ENCODE measurements around the gene CUL5. TPM values are rescaled to one million over a fixed set of nuclear protein-coding genes. Genes with fewer than 3 reads are reported as not detected.
"Not testable (repeated sequence)": the region's sequence is repeated elsewhere in the genome, so short reads cannot be mapped to it uniquely, and the experiment has no call there.

The CUL5 gene
- polyA plus RNA-seq, 5 donors = 26.7 to 49.1 (median 44.2) TPM

- DNase-seq = no peak
These were observed 92.5 kb downstream of the CUL5 start for GRCh38 chr11:108101090-108101775.

GRCh38 chr11:108111126-108111525, 102.4 kb downstream of the CUL5 start:
- no peak for DNase-seq

- DNase-seq = no peak
These were observed 103.4 kb downstream of the CUL5 start for GRCh38 chr11:108112057-108112456.

- peak; percentile 83 to 88 for DNase-seq
These were observed 106.9 kb downstream of the CUL5 start for GRCh38 chr11:108115500-108116140.

- peak in 1 of 2 donors; percentile 13 for DNase-seq
These were observed 109.2 kb downstream of the CUL5 start for GRCh38 chr11:108117746-108118371.

GRCh38 chr11:108120936-108121273, 112.2 kb downstream of the CUL5 start:
- DNase-seq = not testable (repeated sequence)

- peak; percentile 90 to 91 for DNase-seq
These were observed 112.8 kb downstream of the CUL5 start, which contains the start of gene ACAT1 for GRCh38 chr11:108121274-108122155. Gene ACAT1, plus strand, starts transcription at chr11:108121567. Its CDS starts 40 bp downstream, at chr11:108121607.

GRCh38 chr11:108122166-108122628, 113.5 kb downstream of the CUL5 start:
- peak in 1 of 2 donors; percentile 5 for DNase-seq

- DNase-seq = no peak
These were observed 116.4 kb downstream of the CUL5 start for GRCh38 chr11:108125096-108125495.

- no peak for DNase-seq
These were observed 120.1 kb downstream of the CUL5 start for GRCh38 chr11:108128772-108129171.

- no peak for DNase-seq
These were observed 123.3 kb downstream of the CUL5 start for GRCh38 chr11:108131993-108132392.

GRCh38 chr11:108132993-108133538, 124.4 kb downstream of the CUL5 start:
- DNase-seq = not testable (repeated sequence)

GRCh38 chr11:108135845-108136544, 127.3 kb downstream of the CUL5 start:
- no peak for DNase-seq

GRCh38 chr11:108137212-108137611, 128.5 kb downstream of the CUL5 start:
- no peak for DNase-seq

- no peak for DNase-seq
These were observed 133.6 kb downstream of the CUL5 start for GRCh38 chr11:108142304-108142703.

GRCh38 chr11:108144615-108145014, 135.9 kb downstream of the CUL5 start:
- no peak for DNase-seq

GRCh38 chr11:108147150-108147549, 138.5 kb downstream of the CUL5 start:
- no peak for DNase-seq

- DNase-seq = no peak
These were observed 139.9 kb downstream of the CUL5 start for GRCh38 chr11:108148556-108148955.

GRCh38 chr11:108154591-108154990, 145.9 kb downstream of the CUL5 start:
- no peak for DNase-seq

Data from right lung (tissue), 5 donors.